Superior temporal gyrus (tissue), 1 donor: ENCODE measurements around the gene FOXRED2.
A peak's percentile ranks its signal among the peaks of the same experiment; 100 is the strongest.
"Not testable (repeated sequence)": the region's sequence is repeated elsewhere in the genome, so short reads cannot be mapped to it uniquely, and the experiment has no call there.

ENCODE experiments used
- DNase-seq: peaks from one replicate; pipeline ENCODE4 v3.0.0-alpha.2; 2016; ENCODE audit errors: extremely low spot score

Gene FOXRED2

GRCh38 chr22:36506637-36507517 is at the start of gene FOXRED2:
FOXRED2 (minus strand) TSS chr22:36507040; CDS start chr22:36506422, 618 bp downstream.
- peak; percentile 83 for DNase-seq

- DNase-seq: no peak
Observed at GRCh38 chr22:36554098-36554497, 47.3 kb upstream of the FOXRED2 start.

- DNase-seq: no peak
Observed at GRCh38 chr22:36552289-36552688, 45.4 kb upstream of the FOXRED2 start.

GRCh38 chr22:36550701-36551495 is 44.1 kb upstream of the FOXRED2 start:
- no peak for DNase-seq

- DNase-seq: no peak
Observed at GRCh38 chr22:36549033-36549432, 42.2 kb upstream of the FOXRED2 start.

GRCh38 chr22:36548606-36549005 is 41.8 kb upstream of the FOXRED2 start:
- DNase-seq: no peak

GRCh38 chr22:36546932-36547331 is 40.1 kb upstream of the FOXRED2 start:
- peak; percentile 18 for DNase-seq

GRCh38 chr22:36546092-36546804 is 39.4 kb upstream of the FOXRED2 start:
- DNase-seq: peak; percentile 57

- no peak for DNase-seq
Observed at GRCh38 chr22:36544107-36544620, 37.3 kb upstream of the FOXRED2 start.

GRCh38 chr22:36541831-36542411 is 35.1 kb upstream of the FOXRED2 start:
- peak; percentile 65 for DNase-seq

GRCh38 chr22:36540867-36541642 is 34.2 kb upstream of the FOXRED2 start:
- no peak for DNase-seq

GRCh38 chr22:36538529-36538928 is 31.7 kb upstream of the FOXRED2 start:
- no peak for DNase-seq

GRCh38 chr22:36536717-36537116 is 29.9 kb upstream of the FOXRED2 start:
- DNase-seq: no peak

- DNase-seq: not testable (repeated sequence)
Observed at GRCh38 chr22:36533320-36533719, 26.5 kb upstream of the FOXRED2 start.

- no peak for DNase-seq
Observed at GRCh38 chr22:36532466-36532865, 25.6 kb upstream of the FOXRED2 start.

GRCh38 chr22:36528795-36529751 is 22.2 kb upstream of the FOXRED2 start, which contains the start of gene EIF3D:
EIF3D (minus strand) TSS chr22:36529166; CDS start chr22:36526121, 3,045 bp downstream.
- DNase-seq: peak; percentile 99

- DNase-seq: no peak
Observed at GRCh38 chr22:36528341-36528740, 21.5 kb upstream of the FOXRED2 start.

- no peak for DNase-seq
Observed at GRCh38 chr22:36522662-36523061, 15.8 kb upstream of the FOXRED2 start.

- DNase-seq: no peak
Observed at GRCh38 chr22:36520423-36520822, 13.6 kb upstream of the FOXRED2 start.
